Measurements from ENCODE around the gene RWDD4. TPM values are rescaled to one million over a fixed set of nuclear protein-coding genes. Genes with fewer than 3 reads are reported as not detected.

RWDD4 gene
- total RNA-seq, 2 donors from 2014 or later, result 20.3 to 23.7 TPM

- TF ChIP-seq, protein P1, sequence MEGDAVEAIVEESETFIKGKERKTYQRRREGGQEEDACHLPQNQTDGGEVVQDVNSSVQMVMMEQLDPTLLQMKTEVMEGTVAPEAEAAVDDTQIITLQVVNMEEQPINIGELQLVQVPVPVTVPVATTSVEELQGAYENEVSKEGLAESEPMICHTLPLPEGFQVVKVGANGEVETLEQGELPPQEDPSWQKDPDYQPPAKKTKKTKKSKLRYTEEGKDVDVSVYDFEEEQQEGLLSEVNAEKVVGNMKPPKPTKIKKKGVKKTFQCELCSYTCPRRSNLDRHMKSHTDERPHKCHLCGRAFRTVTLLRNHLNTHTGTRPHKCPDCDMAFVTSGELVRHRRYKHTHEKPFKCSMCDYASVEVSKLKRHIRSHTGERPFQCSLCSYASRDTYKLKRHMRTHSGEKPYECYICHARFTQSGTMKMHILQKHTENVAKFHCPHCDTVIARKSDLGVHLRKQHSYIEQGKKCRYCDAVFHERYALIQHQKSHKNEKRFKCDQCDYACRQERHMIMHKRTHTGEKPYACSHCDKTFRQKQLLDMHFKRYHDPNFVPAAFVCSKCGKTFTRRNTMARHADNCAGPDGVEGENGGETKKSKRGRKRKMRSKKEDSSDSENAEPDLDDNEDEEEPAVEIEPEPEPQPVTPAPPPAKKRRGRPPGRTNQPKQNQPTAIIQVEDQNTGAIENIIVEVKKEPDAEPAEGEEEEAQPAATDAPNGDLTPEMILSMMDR (conservative IDR thresholded peaks at IDR 0.05), result no peak
- H3K9ac ChIP-seq (ENCODE audit: extremely low read depth, low read length, poor library complexity, severe bottlenecking), result no peak overlapping the region
- Mint-ChIP-seq H3K27ac (no peak overlapping the region), H3K9me3 (no peaks in the 10 kb centered on the region), H3K4me3 (no peak overlapping the region), H3K36me3 (ENCODE audit: low read depth) (no peaks in the 10 kb centered on the region), H3K4me1 (peaks cover 2% of the 10 kb centered on the region), H3K27me3 (ENCODE audit: insufficient read depth) (no peaks in the 10 kb centered on the region)
- DNase-seq, result no peak
- WGBS, 2 experiments (ENCODE audit: insufficient coverage in 1 of 2, insufficient read length in 1 of 2), result 90 to 100% methylated on average over 6 of the region's 6 CpGs
- H3K4me1 ChIP-seq (ENCODE audit: control insufficient read depth, insufficient read depth, low read length), result no peaks in the 10 kb centered on the region
- no peaks in the 10 kb centered on the region for H3K9me3 ChIP-seq (ENCODE audit: control insufficient read depth, low read length)
- no peaks in the 10 kb centered on the region for H3K36me3 ChIP-seq (ENCODE audit: control insufficient read depth, insufficient read depth, low read length)
- H3K4me3 ChIP-seq (ENCODE audit: low read length), result no peak overlapping the region
- no peaks in the 10 kb centered on the region for H3K27me3 ChIP-seq (ENCODE audit: control insufficient read depth, insufficient read depth, low read length, poor library complexity, severe bottlenecking)
- no peak overlapping the region for H3K27ac ChIP-seq (ENCODE audit: low read depth, low read length)
These were observed 32.8 kb downstream of the RWDD4 start for GRCh38 chr4:183626168-183626567.

DNA sequence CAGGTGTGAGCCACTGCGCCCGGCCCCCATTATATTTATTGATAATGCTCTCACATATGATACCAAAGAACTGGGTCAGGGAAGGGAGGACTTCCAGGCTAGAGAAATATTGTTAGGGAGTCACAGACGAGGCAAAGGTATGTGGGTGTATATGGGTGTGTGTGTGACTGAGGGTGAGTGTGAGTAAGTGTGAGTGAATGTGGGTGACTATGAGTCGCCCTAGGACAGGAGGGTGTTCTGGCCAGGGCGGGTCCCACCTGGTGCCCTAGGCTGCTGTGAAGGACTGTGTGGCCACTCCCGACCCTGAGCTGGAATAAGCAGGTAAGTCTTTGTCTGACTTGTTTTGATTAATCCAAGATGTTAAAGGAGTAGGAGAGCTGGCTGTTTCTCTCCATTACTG lies 34.4 kb downstream of the RWDD4 start:
- H3K27ac Mint-ChIP-seq, result no peak overlapping the region
- TF ChIP-seq, protein P1 (conservative IDR thresholded peaks at IDR 0.05), result no peak
- no peaks in the 10 kb centered on the region for H3K36me3 ChIP-seq (ENCODE audit: control insufficient read depth, insufficient read depth, low read length)
- WGBS, 2 experiments (ENCODE audit: insufficient coverage in 1 of 2, insufficient read length in 1 of 2), result 90 to 92% methylated on average over 2 to 6 of the region's 6 CpGs
- no peaks in the 10 kb centered on the region for H3K9me3 ChIP-seq (ENCODE audit: control insufficient read depth, low read length)
- H3K27me3 Mint-ChIP-seq (ENCODE audit: insufficient read depth), result no peaks in the 10 kb centered on the region
- H3K36me3 Mint-ChIP-seq (ENCODE audit: low read depth), result no peaks in the 10 kb centered on the region
- H3K4me1 ChIP-seq (ENCODE audit: control insufficient read depth, insufficient read depth, low read length), result no peaks in the 10 kb centered on the region
- H3K9me3 Mint-ChIP-seq, result no peaks in the 10 kb centered on the region
- H3K27me3 ChIP-seq (ENCODE audit: control insufficient read depth, insufficient read depth, low read length, poor library complexity, severe bottlenecking), result no peaks in the 10 kb centered on the region
- no peak overlapping the region for H3K4me3 Mint-ChIP-seq
- no peak for DNase-seq
- no peak overlapping the region for H3K9ac ChIP-seq (ENCODE audit: extremely low read depth, low read length, poor library complexity, severe bottlenecking)
- no peak overlapping the region for H3K4me3 ChIP-seq (ENCODE audit: low read length)
- H3K4me1 Mint-ChIP-seq, result peaks cover 4% of the 10 kb centered on the region
- no peak overlapping the region for H3K27ac ChIP-seq (ENCODE audit: low read depth, low read length)

DNA sequence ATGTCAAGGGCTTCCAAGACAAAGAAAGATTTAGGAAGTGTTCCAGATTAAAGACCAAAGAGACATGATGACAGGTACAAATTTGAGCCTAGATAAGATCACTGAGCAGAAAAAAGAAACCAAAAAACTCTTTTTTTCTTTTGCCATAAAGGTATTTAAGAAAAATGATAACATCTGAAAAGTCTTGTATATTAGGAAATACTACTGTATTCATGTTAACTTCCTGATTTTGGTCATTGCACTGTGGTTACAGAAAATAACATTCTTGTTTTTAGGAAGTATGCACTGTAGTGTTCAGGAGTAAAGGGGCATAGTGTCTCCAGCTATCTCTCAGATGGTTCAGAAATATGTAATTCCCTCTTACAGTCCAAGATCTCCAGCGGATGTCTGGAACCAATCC lies 37.1 kb downstream of the RWDD4 start:
- TF ChIP-seq, protein P1 (conservative IDR thresholded peaks at IDR 0.05), result no peak
- H3K4me1 ChIP-seq (ENCODE audit: control insufficient read depth, insufficient read depth, low read length), result peaks cover 3% of the 10 kb centered on the region
- WGBS, 2 experiments (ENCODE audit: insufficient coverage in 1 of 2, insufficient read length in 1 of 2), result 95% methylated on average over 1 of the region's 1 CpG; no CpG with 5 or more reads in 1 of the 2 experiments
- Mint-ChIP-seq H3K36me3 (ENCODE audit: low read depth) (no peaks in the 10 kb centered on the region), H3K4me3 (no peak overlapping the region), H3K4me1 (peaks cover 18% of the 10 kb centered on the region), H3K27me3 (ENCODE audit: insufficient read depth) (no peaks in the 10 kb centered on the region), H3K9me3 (peaks cover under 1% of the 10 kb centered on the region), H3K27ac (no peak overlapping the region)
- no peaks in the 10 kb centered on the region for H3K9me3 ChIP-seq (ENCODE audit: control insufficient read depth, low read length)
- H3K27ac ChIP-seq (ENCODE audit: low read depth, low read length), result no peak overlapping the region
- H3K36me3 ChIP-seq (ENCODE audit: control insufficient read depth, insufficient read depth, low read length), result no peaks in the 10 kb centered on the region
- DNase-seq, result no peak
- H3K9ac ChIP-seq (ENCODE audit: extremely low read depth, low read length, poor library complexity, severe bottlenecking), result no peak overlapping the region
- no peak overlapping the region for H3K4me3 ChIP-seq (ENCODE audit: low read length)
- no peaks in the 10 kb centered on the region for H3K27me3 ChIP-seq (ENCODE audit: control insufficient read depth, insufficient read depth, low read length, poor library complexity, severe bottlenecking)

Data from endodermal cell (in vitro differentiated cells).